Activated gamma-delta T cell (primary cell): ENCODE measurements around the gene SLC26A11.
"Not testable (repeated sequence)": the region's sequence is repeated elsewhere in the genome, so short reads cannot be mapped to it uniquely, and the experiment has no call there.

Experiments used
- DNase-seq: peaks from one replicate; lab custom pipeline; 2025; lab: John Stamatoyannopoulos, UW

Gene SLC26A11

DNA sequence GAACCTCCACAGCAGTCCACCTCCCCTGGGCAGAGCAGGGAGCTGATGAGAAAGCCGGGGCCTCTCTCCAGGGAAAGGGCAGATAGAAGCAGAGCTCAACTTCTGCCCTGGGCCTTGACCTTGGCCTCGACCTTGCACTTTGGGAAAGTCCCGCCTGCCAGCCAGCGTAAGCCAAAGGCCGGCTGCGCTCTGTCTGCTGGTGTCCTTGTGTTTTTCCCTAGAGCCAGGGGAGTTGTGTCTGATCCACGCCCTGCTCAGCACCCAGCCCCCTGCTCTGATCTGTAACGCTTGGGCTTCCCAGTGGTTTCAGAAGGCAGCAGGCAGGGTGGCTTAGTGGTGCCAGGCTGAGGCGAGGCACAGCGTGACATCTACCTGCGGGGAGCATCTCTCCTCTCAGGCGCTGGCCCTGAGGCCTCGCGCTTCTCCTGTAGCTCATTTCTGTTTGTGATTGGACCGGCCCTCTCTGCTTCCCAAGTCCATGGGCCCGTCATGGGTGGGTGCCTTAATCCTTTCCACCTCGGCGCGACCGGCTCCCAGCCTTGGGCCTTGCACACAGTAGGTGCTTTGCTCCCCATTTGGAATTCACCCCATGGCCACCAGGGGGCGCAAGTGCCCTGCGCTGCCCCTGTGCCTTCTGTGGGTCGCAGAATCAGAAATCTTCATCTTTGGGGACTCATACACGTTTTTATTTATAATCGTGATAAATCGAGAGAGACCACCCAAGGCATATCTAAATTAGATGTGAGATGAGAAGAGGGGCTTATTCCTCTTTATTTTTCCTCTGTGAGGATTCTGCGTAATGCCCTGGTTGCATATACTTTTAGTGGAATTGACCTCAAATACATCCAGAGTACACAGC is 24.3 kb upstream of the SLC26A11 start:
- no peak for DNase-seq

DNA sequence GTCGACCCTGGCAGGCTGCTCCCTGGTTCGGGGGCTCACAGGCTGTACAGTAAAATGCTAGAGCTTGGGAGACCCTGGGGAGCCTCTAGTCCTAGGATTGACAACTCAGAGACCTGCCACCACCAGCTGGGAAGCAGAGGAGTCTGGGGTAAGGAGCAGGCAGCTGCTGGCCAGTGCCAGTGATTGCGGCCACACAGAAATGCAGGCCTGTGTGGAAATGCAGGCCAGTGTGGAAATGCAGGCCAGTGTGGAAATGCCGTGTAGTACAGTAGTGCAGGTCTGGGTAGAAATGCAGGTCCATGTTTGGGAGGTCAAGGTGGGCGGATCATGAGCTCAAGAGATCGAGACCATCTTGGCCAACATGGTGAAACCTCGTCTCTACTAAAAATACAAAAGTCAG is 23.6 kb upstream of the SLC26A11 start:
- no peak for DNase-seq

DNA sequence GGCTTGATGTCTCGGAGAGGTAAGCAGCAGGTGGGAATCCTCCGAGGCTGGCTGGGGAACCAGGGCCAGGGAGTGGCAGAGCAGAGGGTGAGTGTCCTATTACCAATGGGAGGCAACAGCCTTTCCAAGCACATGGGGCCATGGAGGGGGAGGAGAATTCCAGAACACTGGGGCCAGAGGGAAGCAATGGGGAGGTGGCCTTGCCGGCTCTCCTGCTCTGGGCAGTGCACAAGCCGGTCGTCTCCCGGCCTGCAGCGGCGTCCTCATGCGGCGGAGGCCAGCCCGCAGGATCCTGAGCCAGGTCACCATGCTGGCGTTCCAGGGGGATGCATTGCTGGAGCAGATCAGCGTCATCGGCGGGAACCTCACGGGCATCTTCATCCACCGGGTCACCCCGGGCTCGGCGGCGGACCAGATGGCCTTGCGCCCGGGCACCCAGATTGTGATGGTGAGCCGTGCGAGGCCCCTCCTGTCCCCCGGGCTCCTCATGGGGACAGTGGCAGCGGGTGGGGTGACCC is 22.0 kb upstream of the SLC26A11 start:
- DNase-seq, result no peak

DNA sequence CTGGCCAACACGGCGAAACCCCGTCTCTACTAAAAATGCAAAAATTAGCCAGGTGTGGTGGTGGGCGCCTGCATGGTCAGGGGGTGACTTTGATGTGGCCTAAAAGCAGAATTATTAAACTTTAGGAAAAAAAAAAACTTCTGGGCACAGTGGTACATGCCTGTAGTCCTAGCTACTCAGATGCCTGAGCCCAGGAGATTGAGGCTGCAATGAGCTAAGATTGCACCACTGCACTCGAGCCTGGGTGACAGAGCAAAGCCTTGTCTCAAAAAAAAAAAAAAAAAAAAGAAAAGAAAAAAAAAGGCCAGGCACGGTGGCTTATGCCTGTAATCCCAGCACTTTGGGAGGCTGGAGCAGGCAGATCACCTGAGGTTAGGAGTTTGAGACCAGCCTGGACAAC is 20.9 kb upstream of the SLC26A11 start:
- DNase-seq, result not testable (repeated sequence)

DNA sequence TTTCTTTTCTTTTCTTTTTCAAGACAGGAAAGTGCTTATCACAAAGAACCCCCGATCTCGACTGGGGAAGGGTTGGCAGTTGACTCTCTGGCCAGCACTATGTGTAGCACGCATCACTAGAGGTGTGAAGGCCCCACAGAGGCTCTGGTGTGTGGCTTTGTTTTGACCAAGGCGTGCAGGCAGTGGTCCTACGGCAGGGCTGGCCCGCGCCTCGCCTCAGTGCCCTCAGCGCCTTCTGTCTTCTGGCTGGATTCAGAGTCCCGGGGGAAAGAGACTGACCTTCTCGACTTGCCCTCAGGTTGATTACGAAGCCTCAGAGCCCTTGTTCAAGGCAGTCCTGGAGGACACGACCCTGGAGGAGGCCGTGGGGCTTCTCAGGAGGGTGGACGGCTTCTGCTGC is 18.8 kb upstream of the SLC26A11 start:
- DNase-seq, result no peak

DNA sequence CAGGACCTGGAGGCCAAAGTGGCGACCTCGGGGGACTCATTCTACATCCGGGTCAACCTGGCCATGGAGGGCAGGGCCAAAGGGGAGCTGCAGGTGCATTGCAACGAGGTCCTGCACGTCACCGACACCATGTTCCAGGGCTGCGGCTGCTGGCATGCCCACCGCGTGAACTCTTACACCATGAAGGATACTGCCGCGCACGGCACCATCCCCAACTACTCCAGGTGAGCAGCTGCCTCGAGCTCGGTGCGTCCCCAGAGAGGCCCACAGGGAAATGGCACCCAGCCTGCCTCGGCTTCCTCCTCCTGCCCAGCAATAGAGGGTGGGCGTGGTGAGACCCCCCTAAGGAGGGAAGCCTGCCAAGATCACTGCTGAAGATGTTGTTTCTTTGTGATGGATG is 18.0 kb upstream of the SLC26A11 start:
- DNase-seq, result no peak

DNA sequence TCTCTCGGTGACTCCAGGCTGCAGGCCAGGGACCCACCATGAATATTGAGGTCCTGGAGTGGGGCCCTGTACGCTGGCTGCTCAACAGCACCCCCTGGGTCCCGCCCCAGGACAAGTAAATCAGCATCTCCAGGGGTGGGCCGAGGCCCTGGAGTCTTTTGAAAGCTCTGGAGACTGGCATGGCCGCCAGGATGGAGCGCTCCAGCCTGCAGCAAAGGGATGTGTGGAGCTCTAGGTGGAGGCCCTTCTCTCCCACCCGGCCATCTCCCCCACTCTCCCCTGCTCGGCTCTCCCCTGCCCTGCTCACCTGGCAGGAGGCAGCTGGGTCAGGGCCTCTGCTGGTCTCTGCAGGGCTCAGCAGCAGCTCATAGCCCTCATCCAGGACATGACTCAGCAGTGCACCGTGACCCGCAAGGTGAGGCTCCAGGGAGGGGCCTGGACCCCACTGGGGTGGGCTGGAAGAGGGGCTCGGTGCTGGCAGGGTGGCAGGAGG is 16.7 kb upstream of the SLC26A11 start:
- no peak for DNase-seq

DNA sequence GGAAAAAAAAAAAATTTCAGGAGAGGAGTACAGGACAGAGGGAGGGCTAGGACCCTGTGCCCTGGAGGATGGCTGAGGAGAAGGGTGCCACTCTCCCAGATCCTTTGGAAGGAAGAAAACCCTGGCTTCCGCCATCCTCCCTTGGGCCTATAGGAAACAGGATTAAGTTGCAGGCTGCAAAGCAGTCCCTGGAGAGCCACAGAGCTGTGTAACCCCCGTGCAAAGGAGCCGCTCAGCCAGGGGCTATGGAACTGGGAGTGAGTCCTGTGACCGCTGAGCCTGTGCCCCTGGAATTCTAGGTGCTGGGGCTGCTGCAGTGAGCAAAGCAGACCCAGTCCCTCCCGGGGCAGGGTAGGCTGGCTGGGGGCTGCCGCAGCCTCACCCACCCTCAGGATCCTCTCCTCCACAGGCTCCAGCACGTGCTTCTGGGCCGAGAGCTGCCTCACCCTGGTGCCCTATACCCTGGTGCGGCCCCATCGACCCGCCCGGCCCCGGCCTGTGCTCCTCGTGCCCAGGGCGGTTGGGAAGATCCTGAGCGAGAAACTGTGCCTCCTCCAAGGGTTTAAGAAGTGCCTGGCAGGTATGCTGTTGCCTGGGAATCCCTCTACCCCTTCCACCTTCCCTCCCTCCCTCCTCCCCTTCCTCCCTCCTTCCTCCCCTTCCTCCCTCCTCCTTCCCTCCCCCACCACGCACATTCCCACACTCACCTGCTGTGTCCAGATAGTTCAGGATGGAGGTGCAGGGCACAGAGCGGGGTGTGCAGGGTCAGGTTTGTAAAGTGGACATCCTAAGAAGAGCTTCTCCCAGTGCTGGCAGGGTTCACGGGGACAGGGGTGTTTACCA is 15.4 kb upstream of the SLC26A11 start:
- DNase-seq, result no peak

DNA sequence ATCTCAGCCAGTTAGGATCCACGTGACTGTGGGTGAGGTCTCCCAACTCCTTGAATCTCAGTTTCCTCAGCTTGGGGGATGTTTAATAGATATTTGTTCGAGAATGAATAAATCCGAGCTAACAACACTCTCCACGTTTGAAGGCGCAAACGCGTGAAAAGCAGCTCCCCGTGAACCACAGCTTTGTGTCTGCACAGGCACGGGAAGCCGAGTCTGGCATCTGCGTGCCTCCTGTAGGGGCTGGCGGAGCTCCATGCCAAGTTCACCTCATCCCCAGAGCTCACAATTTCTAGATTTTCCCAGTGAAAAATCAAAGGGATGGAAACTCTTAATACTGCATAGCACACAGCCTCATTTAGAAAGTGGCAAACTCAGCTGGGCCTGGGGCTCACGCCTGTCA is 14.4 kb upstream of the SLC26A11 start:
- DNase-seq, result no peak

DNA sequence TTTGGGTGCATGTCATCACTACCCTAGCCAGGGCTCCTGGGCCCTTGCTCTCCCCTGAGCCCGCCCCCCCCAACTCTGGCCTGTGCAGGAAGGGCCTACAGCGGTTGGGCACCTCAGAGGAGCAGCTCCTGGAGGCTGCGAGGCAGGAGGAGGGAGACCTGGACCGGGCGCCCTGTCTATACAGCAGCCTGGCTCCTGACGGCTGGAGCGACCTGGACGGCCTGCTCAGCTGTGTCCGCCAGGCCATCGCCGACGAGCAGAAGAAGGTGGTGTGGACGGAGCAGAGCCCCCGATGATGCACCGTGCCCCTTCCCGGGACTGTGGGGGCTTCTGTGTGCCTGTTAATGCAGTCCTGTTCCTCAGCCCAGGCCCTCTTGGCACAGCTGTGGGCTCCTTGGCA is 12.2 kb upstream of the SLC26A11 start:
- DNase-seq, result no peak

DNA sequence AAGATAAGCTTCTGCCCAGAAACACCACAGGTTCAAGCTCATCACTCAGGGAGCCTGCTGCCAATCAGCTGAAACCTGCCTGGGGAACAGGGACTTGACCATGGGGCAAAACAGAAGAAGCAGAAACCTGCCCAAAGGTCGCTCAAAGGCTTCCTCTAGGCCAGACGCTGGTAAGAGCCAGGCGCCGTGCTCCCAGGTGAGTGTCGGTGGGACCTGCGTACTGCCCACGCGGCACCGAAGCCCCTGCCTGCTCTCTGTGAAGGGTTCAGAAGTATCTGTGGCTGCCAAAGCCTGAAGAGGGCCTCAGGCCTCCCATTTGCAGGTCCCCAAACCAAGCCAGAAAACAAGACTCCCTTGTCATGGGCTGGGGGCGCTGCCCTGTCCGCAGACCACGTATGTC is 10.5 kb upstream of the SLC26A11 start:
- DNase-seq, result no peak

DNA sequence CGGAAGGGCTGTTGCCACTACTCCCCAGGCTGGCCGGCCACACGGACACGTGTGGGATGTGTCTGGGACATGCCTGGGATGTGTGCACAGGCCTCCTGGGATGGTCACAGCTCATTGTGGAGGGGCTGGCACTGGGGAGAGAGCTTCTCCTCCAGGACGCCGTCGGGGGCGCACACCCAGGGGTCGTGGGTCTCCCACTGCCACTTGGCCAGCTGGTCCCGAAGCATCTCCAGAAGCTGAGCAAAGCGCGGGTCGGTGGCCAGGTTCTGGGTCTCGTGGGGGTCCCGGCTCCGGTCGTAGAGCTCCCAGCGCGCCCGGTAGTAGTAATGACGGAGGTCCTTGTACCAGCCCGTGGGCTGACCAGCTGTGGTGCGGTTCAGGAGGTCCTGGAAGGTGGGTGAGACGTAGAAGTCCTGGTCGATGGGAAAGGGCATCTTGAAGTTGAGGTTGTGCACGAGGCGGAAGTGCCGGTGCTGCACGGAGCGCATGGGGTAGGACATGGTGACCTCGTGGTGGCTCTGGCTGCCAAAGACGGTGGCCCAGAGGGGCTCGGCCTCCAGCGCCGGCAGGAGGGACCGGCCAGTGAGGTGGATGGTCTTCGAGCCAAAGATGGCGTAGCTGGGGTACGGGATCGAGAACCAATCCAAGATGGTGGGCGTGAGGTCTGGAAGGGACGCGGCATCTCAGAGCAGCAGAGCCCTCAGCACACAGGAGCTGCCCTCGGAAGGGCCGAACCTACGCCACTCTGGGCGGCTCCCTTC is 9.7 kb upstream of the SLC26A11 start:
- DNase-seq, result no peak

DNA sequence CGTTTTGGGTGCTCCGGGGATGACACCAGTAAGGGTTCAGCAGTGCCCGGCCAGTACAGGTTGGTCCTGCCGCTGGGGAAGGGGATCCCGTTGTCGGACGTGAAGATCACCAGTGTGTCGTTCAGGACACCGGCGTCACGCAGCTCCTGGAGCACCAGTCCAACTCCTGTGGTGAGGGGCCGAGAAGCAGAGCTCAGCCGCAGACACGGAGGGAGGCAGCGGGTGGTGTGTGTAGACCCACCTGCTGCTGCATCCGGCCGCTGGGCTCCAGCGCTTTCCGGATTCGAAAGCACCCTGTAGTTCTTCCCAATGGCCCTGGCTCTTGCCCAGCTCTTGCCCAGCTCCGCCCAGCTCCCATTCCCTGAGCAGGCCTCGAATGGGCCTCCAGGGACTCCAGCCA is 8.1 kb upstream of the SLC26A11 start:
- DNase-seq, result no peak

DNA sequence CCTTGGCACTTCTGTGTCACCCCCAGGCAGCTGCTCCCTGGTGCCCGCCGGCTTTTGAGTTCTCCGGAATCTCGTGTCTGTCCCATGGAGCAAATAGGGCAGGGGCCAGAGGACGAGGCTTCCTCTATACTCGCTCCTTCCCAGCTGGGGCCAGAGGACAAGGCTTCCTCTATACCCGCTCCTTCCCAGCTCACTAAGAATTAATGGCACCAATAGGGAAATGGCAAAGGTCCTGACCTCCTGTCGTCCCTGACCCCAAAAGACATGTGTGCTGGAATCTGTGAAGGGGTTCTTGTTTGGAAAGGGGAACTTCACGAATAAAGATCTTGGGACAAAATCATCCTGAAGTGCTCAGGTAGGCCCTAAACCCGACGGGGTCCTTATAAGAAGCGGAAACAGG is 7.7 kb upstream of the SLC26A11 start:
- DNase-seq, result no peak

DNA sequence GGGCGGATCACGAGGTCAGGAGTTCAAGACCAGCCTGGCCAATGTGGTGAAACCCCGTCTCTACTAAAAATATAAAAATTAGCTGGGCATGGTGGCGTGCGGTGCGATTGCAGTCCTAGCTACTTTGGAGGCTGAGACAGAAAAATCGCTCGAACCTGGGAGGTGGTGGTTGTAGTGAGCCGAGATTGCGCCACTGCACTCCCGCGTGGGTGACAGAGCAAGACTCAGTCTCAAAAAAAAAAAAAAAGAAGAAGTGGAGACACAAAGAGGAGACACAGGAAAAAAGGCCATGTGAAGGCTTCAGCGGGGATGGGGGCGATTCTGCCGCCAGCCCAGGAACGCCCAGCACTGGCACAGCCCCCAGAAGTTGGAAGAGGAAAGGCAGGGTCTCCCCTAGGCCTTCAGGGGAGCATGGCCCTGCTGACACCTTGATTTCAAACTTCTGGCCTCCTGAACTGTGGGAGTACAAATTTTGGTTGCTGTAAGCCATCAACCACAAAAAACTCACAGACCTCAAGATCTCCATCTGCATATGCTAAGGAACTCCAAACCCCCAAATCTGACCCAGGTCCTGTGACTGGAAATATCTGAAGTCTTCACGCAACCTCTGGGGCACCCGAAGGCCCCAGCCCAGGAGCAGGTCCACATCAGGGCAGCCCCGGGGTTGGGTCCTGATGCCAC is 7.1 kb upstream of the SLC26A11 start:
- no peak for DNase-seq

DNA sequence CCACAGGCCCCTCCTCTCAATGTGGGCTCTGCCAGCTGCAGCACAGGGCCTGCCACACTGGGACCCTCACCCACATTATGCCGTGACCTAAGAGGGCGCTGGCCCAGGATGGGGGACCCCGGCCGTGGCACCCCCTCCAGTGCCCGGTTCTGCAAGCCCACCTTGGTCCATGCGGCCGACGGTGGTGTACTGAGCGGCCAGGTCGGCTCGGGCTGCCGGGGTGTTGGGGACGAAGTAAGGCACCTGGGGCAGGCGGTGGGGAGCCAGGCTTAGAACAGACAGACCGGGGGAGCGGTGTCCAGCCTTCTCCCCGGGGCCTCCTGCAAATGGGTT is 6.6 kb upstream of the SLC26A11 start:
- DNase-seq, result no peak

DNA sequence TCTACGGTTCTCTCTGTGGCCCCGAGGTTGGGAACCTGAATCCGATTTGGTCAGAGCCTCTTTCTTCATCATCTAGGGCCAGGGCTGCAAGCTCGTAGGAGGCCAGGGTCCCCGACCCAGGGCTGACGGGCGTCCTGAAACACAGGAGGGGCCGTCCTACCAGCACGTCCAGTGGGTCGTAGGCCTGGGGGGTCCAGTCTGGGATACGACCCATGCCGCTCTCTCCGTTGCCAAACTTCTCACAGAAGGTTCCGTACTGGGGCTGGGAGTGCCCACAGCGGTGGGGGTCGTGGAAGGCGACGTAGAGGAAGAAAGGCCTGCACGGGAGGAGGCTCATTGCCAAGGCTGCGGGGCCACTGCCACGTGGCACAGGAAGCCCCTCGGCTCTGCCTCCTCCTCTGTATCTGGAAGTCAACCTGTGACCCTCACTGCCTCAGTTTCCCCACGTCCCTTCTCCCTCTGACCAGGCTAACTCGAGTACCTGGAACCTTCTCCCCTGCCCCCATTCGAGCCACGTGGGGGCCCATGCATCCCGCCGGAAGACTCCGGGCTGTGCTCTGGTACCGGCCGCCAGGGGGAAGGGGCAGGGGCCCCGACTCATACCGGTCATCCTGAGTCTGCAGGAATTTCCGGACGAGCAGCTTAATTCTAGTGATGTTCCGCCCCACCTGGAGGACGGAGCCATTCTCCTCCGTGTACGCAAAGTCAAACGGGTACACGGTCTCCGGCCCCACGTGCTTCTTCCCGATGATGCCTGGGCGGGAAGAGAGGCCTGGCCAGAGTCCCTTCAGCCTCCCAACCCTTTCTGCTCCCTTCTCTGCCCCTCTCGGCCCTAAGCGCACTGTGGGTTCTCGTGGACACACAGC is 6.0 kb upstream of the SLC26A11 start:
- no peak for DNase-seq

DNA sequence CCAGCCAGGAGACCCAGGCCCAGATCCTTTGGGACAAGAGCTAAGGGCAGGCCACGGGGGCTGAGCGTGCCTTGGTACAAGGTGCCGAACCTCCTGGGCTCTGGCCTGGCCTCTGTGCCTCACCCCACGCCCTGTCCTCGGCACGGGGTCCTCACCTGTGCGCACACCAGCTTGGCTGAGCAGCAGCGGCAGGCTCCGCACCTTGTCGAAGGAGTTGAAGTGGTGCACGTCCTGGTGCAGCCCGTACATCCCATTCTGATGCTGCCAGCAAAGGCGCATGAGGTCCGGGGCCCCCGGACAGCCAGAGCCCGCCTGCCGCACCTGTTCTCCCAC is 5.4 kb upstream of the SLC26A11 start:
- no peak for DNase-seq

DNA sequence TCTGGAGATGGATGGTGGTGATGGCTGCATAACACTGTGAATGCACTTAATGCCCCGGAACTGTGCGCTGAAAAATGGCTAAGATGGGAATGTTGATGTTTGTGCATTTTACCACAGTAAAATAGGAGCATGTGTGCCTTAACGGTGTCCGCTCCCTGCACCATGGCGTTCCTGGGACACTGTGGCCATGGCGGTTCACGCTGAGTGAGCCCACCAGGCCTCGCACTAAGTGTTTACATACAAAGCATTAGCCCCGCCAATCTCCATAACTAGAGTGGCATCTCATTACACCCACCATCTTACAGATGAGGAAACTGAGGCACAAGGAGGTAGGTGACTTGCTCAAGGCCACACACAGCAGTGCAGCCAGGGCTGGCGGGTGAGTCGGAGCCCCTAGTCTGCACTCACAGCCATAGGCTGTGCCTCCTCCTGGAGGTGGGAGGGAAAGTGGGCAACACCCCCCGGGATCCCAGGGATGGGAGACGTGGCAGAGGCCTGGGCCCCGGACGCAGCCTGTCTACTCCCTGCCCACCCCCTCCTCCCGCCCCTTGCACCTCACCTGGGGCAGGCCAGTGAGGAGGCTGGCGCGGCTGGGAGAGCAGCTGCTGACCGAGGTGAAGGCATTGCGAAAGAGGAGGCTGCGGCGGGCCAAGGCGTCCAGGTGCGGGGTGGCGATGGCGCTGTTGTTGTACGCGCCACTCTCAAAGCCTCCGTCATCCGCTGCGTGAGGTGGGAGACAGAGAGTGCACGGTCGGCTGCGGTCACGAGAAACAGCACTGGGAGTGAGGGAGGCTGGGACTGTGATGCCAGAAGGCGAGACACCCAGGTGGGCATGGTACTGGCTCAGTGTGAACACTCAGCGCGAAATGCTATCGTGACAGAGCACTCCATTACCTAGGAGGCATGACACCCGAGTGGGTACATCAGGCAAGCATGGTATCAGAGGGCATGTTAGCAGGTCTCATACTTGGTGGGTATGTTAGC is 3.5 kb upstream of the SLC26A11 start:
- no peak for DNase-seq
